GM12873 (cell line): ENCODE measurements around the gene MOSPD3.
A peak's percentile ranks its signal among the peaks of the same experiment; 100 is the strongest.

Experiments used
- CTCF ChIP-seq: IDR thresholded peaks from 2 replicates; pipeline ENCODE4 v1.5.1; 2012; ENCODE audit warnings: low read depth, mild to moderate bottlenecking, moderate library complexity, low read length, control low read depth; ENCODE audit not compliant: insufficient read depth; ENCODE audit errors: missing control alignments

MOSPD3 gene, protein sequence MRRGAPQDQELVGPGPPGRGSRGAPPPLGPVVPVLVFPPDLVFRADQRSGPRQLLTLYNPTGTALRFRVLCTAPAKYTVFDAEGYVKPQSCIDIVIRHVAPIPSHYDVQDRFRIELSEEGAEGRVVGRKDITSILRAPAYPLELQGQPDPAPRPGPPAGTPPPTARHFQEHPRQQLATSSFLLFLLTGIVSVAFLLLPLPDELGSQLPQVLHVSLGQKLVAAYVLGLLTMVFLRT

DNA sequence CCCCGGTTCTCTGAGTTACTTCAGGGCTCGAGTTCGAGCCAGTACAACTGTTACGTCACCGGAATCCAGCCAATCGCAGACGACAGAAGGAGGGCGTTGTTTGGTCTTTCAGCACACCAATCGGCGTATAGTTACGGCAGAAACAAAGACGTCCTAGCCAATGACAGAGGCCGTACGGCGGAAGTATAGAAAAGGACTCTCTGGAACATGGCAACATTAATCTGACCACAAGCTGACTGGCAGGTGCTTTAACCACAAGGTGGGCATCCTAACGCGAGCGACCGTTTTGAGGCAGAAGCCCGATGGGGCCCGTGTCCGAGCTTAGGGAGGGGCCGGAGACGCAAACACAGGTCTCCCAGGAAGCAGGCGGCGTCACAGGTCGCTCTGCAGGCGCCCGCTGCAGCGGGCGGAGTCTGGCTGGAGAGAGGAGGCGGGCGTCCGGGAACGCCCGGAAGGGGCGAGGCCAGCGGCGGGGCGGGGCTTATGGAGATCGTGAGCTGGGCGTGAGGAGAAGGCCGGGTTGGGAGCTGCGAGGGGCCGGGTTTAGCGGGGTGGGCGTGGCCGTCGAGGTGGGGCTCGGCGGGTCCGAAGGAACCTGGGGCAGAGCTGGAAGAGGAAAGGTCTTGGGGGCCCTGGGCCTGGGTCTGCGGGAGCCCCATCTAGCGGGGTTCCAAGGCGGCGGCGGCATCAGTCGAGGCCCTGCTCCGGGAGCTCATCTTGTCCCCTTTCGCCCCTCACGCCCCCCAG is at the start of gene MOSPD3:
TSS of gene MOSPD3 (plus strand) at position 558 of the 747 bp plus-strand sequence. CDS start 252 bp downstream, outside the sequence.
- TF ChIP-seq CTCF = no peak

- no peak for TF ChIP-seq CTCF
Measured at GRCh38 chr7:100563100-100563564, 49.2 kb upstream of the MOSPD3 start.

GRCh38 chr7:100563809-100564400 is 48.4 kb upstream of the MOSPD3 start:
- TF ChIP-seq CTCF = peak; percentile 96

GRCh38 chr7:100565133-100565571 is 47.2 kb upstream of the MOSPD3 start:
- no peak for TF ChIP-seq CTCF

GRCh38 chr7:100566018-100566531 is 46.3 kb upstream of the MOSPD3 start:
- TF ChIP-seq CTCF = no peak

DNA sequence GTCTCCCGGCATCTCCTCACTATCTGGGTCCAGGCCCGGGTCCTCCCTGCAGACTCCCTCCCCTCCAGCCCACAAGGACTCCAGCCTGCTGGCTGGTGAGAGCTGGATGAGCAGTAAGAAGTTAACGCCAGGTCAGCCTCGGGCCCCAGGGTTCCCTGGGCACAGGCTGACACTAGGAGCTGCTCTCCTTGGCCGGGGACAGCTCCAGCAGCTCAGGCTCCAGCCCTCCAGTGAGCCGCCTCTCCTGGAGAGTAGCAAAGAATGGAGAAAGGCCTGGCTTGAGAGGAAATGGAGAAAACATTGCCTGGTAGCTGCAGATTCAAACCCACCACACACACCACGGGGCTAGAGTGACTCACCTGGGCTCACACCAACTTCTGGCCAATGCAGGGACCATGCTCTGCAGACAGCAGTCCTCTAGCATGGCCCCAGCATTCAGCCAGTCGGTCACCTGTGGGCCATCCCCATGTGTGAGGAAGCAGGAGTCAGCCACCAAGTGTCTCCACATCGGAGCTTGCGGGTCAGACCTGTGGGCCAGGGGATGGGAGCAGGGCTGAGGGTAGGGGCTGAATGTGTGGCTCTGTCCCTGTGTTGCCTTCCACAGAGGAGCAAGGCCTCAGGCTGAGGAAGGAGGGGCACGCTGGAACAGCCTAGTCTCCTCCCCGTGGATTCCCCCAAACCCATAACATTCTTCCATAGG is 45.2 kb upstream of the MOSPD3 start:
- TF ChIP-seq CTCF = no peak
